Liver (tissue), 3 donors: ENCODE results near the gene TRPM1.

Experiments used
- EGR1 ChIP-seq, 2 donors: IDR thresholded peaks; 2 replicates each; pipeline ENCODE4 v1.6.1; 2016 to 2018; ENCODE audit warnings: antibody characterized with exemption in 2 of 2, low read depth in 2 of 2
- FOXA1 ChIP-seq: IDR thresholded peaks from 2 replicates; pipeline ENCODE4 v1.6.1; 2016; ENCODE audit warnings: antibody characterized with exemption
- RAD21 ChIP-seq, 2 donors: IDR thresholded peaks; 2 replicates each; pipeline ENCODE4 v1.6.1; 2016; ENCODE audit warnings: antibody characterized with exemption in 2 of 2, mild to moderate bottlenecking in 2 of 2
- TF ChIP-seq, protein P1 (sequence below): fragments of 150-350 bp; IDR thresholded peaks from 2 replicates; pipeline ENCODE4 v1.5.1; 2017; ENCODE audit warnings: improper control_type of control experiment, low read depth, low read length; ENCODE audit not compliant: missing input control
- TF ChIP-seq, protein P2 (sequence below): IDR thresholded peaks from 2 replicates; pipeline ENCODE4 v1.6.1; 2016; ENCODE audit warnings: antibody characterized with exemption
- TF ChIP-seq, protein P3 (sequence below): IDR thresholded peaks from 2 replicates; pipeline ENCODE4 v1.6.1; 2016; ENCODE audit warnings: antibody characterized with exemption
- donor health status: healthy.
- donor health status: healthy.

DNA sequence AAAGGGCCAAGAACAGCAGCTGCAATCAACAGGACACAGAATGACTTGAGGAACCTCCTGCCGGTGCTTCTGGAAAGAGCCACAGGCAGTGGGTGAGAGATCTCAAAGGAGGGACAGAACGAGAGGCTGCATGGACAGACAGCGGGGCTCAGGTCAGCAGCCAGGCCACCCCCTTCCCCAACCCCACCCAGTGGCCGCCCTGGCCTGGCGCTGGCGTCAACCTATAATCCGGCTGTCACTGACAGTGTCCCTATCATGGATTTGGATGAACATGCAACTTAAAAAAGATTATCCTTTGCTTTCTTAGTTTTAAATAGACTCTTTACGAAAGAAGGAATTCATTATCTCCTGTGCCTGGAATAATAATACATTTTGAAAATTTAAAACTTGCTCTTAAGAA is 54.1 kb downstream of the TRPM1 start:
- TF ChIP-seq, protein P1, sequence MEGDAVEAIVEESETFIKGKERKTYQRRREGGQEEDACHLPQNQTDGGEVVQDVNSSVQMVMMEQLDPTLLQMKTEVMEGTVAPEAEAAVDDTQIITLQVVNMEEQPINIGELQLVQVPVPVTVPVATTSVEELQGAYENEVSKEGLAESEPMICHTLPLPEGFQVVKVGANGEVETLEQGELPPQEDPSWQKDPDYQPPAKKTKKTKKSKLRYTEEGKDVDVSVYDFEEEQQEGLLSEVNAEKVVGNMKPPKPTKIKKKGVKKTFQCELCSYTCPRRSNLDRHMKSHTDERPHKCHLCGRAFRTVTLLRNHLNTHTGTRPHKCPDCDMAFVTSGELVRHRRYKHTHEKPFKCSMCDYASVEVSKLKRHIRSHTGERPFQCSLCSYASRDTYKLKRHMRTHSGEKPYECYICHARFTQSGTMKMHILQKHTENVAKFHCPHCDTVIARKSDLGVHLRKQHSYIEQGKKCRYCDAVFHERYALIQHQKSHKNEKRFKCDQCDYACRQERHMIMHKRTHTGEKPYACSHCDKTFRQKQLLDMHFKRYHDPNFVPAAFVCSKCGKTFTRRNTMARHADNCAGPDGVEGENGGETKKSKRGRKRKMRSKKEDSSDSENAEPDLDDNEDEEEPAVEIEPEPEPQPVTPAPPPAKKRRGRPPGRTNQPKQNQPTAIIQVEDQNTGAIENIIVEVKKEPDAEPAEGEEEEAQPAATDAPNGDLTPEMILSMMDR: no peak
- no peak for TF ChIP-seq EGR1 (IDR thresholded peaks at IDR 0.05; ENCODE audit: low read depth in 2 of 2)
- TF ChIP-seq, protein P2, sequence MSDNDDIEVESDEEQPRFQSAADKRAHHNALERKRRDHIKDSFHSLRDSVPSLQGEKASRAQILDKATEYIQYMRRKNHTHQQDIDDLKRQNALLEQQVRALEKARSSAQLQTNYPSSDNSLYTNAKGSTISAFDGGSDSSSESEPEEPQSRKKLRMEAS: no peak
- no peak for TF ChIP-seq RAD21 (IDR thresholded peaks at IDR 0.05)
- TF ChIP-seq, protein P3, sequence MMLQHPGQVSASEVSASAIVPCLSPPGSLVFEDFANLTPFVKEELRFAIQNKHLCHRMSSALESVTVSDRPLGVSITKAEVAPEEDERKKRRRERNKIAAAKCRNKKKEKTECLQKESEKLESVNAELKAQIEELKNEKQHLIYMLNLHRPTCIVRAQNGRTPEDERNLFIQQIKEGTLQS: no peak
- no peak for TF ChIP-seq FOXA1
